HS-5 (cell line): ENCODE measurements around the gene BMPR2.

Source experiments
- DNase-seq: peaks from one replicate; pipeline ENCODE4 v3.0.0-alpha.2; 2012; ENCODE audit warnings: low read depth

Gene BMPR2

DNA sequence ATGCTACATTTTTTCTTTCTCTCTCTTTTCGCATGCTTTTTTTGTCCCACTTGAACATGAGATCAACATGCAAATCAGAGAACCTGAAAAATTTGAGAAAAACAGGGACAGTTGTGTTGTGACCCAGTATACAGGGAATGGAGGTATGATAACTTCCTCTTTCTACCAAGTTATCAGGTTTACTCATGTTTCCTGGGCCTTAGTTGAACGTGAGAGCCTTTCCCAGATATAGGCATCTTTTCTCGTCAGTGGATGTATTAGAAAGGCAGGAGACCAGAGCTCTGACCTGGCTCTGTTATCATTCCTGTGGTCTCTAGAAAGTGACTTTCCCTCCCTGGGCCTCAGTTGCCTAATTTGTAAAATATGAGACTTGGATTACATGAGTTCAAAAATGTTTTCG, 228.6 kb downstream of the BMPR2 start:
- no peak for DNase-seq

DNA sequence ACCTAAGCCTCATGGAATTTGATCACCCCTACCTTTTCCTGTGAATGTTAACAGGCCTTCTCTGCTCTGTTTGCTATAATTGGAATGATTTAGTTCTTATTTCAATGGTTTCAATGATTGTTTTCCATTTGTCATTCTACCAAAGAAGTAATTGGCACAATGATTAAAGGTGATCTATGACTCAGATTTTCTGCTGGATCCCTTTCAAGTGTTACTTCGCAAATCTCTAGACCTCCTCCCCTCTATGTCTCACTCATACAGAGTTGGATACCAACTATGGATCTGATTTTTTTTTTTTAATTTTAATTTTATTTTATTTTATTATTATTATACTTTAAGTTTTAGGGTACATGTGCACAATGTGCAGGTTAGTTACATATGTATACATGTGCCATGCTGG, 229.0 kb downstream of the BMPR2 start:
- no peak for DNase-seq

DNA sequence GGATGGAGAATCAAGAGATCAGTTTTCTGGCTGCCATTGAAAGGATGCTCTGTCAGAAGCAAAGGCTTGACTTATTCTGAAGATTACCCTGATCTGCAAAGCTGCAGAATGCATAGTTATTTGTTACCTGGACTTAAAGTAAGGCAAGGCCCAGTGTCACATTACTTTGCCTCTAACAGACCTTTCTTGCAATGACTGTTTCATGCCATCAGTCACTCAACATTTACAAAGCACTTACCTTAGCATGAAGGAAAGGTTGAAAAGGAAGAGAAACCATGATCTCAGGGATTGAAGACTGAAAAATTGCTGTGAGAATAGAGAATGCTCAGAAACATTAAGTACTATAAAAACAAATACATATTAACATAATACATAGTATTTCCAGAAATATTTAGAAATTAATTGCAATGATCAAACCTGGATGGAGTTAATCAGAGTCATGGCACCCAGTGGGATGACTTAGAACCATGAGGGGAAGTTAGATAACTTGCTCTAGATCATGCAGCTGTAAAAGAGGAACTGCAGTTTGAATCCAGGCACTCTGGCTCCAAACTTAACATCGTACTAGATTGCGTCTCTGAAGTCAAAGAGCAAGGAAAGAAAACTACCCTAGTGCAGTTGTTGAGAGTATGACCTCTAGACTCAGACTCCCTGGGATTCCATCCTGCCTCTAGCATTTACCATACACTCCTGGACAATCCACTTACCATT, 232.2 kb downstream of the BMPR2 start:
- no peak for DNase-seq

DNA sequence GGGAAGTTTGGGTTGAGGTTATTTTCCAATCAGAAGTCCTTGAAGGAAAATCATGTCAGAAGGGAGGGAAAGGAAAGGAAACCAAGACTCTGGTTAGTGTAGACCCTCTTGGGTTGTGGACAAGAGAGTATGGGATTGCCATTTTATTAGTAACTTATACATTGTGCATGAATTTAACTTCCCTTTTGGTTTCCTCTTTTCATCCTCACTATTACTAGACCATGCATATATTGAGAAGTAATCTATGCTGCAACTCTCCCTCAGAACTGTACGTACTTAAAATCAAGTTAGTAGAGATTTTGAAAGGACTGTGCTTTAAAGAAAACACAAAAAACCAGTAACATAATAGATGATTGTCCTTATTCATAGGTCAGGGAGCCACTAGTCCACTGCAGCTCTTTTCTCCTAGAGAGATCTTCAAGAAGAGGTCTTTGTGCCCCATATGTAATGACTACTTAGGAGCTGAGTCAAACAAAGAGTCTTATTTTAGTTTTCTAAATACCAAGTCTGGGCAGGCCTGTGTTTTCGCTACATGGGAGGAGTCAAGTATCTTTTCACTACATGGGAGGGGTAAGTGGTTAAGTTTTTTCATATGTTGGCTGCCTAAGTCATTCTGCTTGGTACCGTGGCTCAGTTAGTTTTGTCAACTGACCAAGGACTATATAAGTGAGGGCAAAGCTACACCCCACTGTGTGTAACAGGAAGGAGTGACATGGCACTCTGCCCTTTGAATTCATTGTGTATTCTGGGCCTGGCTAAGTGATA, 233.4 kb downstream of the BMPR2 start:
- no peak for DNase-seq

DNA sequence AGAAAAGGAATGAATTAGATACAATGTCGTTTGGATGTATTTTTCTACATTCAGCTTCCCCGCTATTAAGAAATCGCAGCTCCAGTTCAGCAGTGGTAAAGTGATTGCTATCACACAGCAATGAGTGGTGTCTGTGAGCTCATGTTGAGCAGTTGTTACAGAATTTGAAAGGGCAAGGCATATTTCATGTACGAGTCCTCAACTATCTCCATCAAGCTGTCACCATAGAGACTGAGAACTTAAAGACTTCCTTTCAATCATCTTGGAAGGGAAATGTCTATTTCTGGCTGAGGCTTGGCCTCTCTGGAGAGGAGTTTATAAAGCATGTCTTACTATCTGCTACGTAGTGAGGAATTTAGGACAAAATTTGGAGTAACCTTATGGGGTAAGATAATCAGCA, 234.3 kb downstream of the BMPR2 start:
- DNase-seq, result no peak

DNA sequence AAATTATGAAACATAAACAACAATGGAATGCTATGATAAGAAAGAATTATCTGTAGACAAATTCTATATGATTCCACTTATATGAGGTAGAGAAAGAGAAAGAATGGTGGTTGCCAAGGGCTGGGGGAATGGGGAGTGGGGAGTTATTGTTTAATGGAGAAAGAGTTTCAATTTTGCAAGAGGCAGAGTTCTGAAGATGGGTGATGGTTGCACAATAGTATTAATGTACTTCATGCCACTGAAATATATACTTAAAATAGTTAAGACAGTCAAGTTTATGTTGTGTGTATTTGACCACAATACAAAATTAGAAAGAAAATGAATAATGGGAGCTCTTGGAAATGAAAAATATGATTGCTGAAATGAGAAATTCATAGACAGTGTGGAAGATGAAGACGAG, 236.0 kb downstream of the BMPR2 start:
- no peak for DNase-seq

DNA sequence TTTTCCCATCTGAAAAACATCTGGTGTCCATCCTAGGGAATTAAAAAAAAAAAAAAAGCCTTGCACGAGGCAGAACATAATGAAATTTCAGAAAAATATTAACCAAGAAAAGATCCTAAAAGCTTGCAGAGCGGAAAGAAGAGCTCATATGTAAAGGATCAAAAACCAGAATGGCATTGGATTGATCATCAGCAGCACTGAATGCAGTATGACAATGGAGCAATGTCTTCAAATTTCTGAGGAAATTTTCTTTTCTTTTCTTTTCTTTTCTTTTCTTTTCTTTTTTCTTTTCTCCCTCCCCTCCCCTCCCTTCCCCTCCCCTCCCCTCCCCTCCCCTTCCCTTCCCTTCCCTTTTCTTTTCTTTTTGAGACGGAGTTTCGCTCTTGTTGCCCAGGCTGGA, 237.4 kb downstream of the BMPR2 start:
- DNase-seq, result no peak
